GM12878 (cell line): ENCODE results near the gene ZSWIM5. TPM values are rescaled to one million over a fixed set of nuclear protein-coding genes. Genes with fewer than 3 reads are reported as not detected.

ENCODE experiments used
- ATAC-seq: fragments of 200-7000 bp; cut with Tn5 transposase; 3 replicates; pipeline ENCODE4 v1.9.1; 2020; ENCODE audit warnings: mild to moderate bottlenecking, moderate library complexity
- BruUV-seq: library from RNA; stranded (reverse); fragments of 400-500 nt; replicated peaks from 2 replicates; lab custom pipeline; 2021; lab: Mats Ljungman, UMichigan
- CTCF ChIA-PET: fragments of 300-600 bp; sonication (Branson Sonifier 250); formaldehyde crosslinking; extraction: SDS; loops from one replicate; lab custom pipeline; 2021; ENCODE audit warnings: inconsistent platforms; lab: Yijun Ruan, JAX
- POLR2A ChIA-PET: fragments of 350-600 bp; formaldehyde crosslinking; extraction: SDS; loops from one replicate; lab custom pipeline; 2021; ENCODE audit warnings: inconsistent platforms; lab: Charles Lee
- RAD21 ChIA-PET: fragments of 300-600 bp; sonication (Branson Sonifier 250); formaldehyde crosslinking; loops from one replicate; lab custom pipeline; 2023; ENCODE audit warnings: antibody characterized with exemption; ENCODE audit not compliant: unreplicated experiment; lab: Charles Lee
- SMC1A ChIA-PET: fragments of 300-600 bp; sonication (Branson Sonifier 250); formaldehyde crosslinking; loops from one replicate; lab custom pipeline; 2023; ENCODE audit not compliant: unreplicated experiment, uncharacterized antibody; lab: Charles Lee
- DNase-seq: peaks from one replicate; pipeline ENCODE4 v3.0.0-alpha.2; 2011; ENCODE audit warnings: low read depth, low spot score
- FAIRE-seq: peaks from 3 replicates; lab custom pipeline; 2011; peaks lifted over from hg19 to GRCh38; lab: Jason Lieb, UNC
- H2AFZ ChIP-seq: 2 replicates; pipeline ENCODE4 v1.6.0; 2011; ENCODE audit warnings: low read depth, low read length, control low read depth; ENCODE audit not compliant: control insufficient read depth
- H3K27ac ChIP-seq: 2 replicates; pipeline ENCODE4 v1.5.1; 2011; ENCODE audit warnings: control low read depth; ENCODE audit not compliant: control insufficient read depth, insufficient read depth
- H3K27me3 ChIP-seq, 2 experiments: replicated peaks in 1 of 2; 2 replicates each; pipeline versions ENCODE4 v1.6.0 to v1.6.1; 2011; ENCODE audit warnings: low read length in 1 of 2; ENCODE audit not compliant: control insufficient read depth in 2 of 2, insufficient read depth in 2 of 2
- H3K36me3 ChIP-seq, 2 experiments: 2 replicates each; pipeline ENCODE4 v1.5.1; 2011; ENCODE audit warnings: low read length in 1 of 2; ENCODE audit not compliant: control insufficient read depth in 2 of 2, insufficient read depth in 2 of 2
- H3K4me1 ChIP-seq: 2 replicates; pipeline ENCODE4 v1.6.1; 2011; ENCODE audit warnings: mild to moderate bottlenecking, low read length, moderate library complexity, mixed read lengths; ENCODE audit not compliant: control insufficient read depth, insufficient read depth
- H3K4me2 ChIP-seq: 2 replicates; pipeline ENCODE4 v1.6.0; 2011; ENCODE audit warnings: control low read depth; ENCODE audit not compliant: control insufficient read depth, insufficient read depth
- H3K4me3 ChIP-seq: fragments of 200-600 bp; sonication (generic); 2 replicates; pipeline ENCODE4 v1.5.1; 2016
- H3K79me2 ChIP-seq: 2 replicates; pipeline ENCODE4 v1.6.0; 2011; ENCODE audit warnings: low read length; ENCODE audit not compliant: control insufficient read depth, insufficient read depth
- H3K9ac ChIP-seq: 2 replicates; pipeline ENCODE4 v1.8.0; 2011; ENCODE audit warnings: low read length, control low read depth, mixed read lengths; ENCODE audit not compliant: control insufficient read depth, insufficient read depth
- H3K9me3 ChIP-seq: replicated peaks from 3 replicates; pipeline ENCODE4 v1.5.1; 2011; ENCODE audit warnings: mild to moderate bottlenecking, low read length; ENCODE audit not compliant: control insufficient read depth, insufficient read depth
- H4K20me1 ChIP-seq: 2 replicates; pipeline ENCODE4 v1.6.0; 2011; ENCODE audit not compliant: control insufficient read depth, insufficient read depth
- HCFC1 ChIP-seq: fragments of 150-350 bp; IDR thresholded peaks from 2 replicates; pipeline ENCODE4 v1.6.1; 2014; ENCODE audit warnings: low read length
- MAX ChIP-seq: IDR thresholded peaks from 2 replicates; pipeline ENCODE4 v1.6.1; 2012; ENCODE audit warnings: low read depth, low read length, improper control_type of control experiment
- POLR2A ChIP-seq: IDR thresholded peaks from 2 replicates; pipeline ENCODE4 v1.6.1; 2011; ENCODE audit warnings: low read depth, mild to moderate bottlenecking, low read length
- RELA ChIP-seq: fragments of 450-650 bp; IDR thresholded peaks from 2 replicates; pipeline ENCODE4 v1.8.0; 2014; ENCODE audit warnings: borderline replicate concordance; ENCODE audit not compliant: partially characterized antibody
- TBL1XR1 ChIP-seq: IDR thresholded peaks from 2 replicates; pipeline ENCODE4 v1.6.1; 2012; ENCODE audit warnings: low read depth, low read length, improper control_type of control experiment
- TCF3 ChIP-seq: IDR thresholded peaks from 2 replicates; pipeline ENCODE4 v1.6.1; 2012; ENCODE audit warnings: low read depth, mild to moderate bottlenecking, low read length, borderline replicate concordance; ENCODE audit not compliant: insufficient read depth
- WGBS: methylation state at CpG from one replicate; pipeline ENCODE4 v1.1.6; 2016; ENCODE audit warnings: low lambda C conversion rate; ENCODE audit not compliant: insufficient replicate concordance, insufficient coverage; ENCODE audit errors: missing lambda C conversion rate; 5-methylcytosine and 5-hydroxymethylcytosine counted together
- in situ Hi-C: fragments of 300-500 bp; cut with MboI; formaldehyde crosslinking; loops from 9 replicates; pipeline ENCODE4 v1.14.3; 2018; ENCODE audit warnings: mixed read lengths
- intact Hi-C: fragments of 100-400 bp; cut with micrococcal nuclease; formaldehyde crosslinking; loops from one replicate; pipeline ENCODE4 v1.14.2; 2022; ENCODE audit not compliant: unreplicated experiment
- polyA plus RNA-seq, 11 experiments: library from polyadenylated mRNA; depleted of rRNA in 4 of 11; unstranded in 6 of 11; stranded (reverse) in 5 of 11; fragments of >200 nt; fragmentation: Nextera tagmentation in 4 of 11; fragmentation: Illumina TruSeq in 1 of 11; extraction: Ambion mirVana in 4 of 11; extraction: Trizol in 1 of 11; gene quantifications; 1 replicate in 1 of 11; 2 replicates in 10 of 11; pipeline versions ENCODE4 v1.2.1 to v1.2.3, GENCODE V29; 2011 to 2016; ENCODE audit warnings: inconsistent platforms in 2 of 11, missing spikeins in 2 of 11, low read depth in 1 of 11
- total RNA-seq, 4 experiments: library from RNA; depleted of rRNA in 3 of 4; stranded (reverse); fragments of >200 nt in 3 of 4; fragmentation: Illumina TruSeq in 1 of 4; extraction: Trizol in 1 of 4; gene quantifications; 2 replicates each; pipeline versions ENCODE4 v1.2.1 to v1.2.3, GENCODE V29; 2013 to 2021

Gene ZSWIM5
- total and polyA plus RNA-seq, 10 of the 15 experiments (the other 5 are each of a cell fraction or from before 2014, with no cell fraction given) = 0.07 to 0.97 (median 0.34) TPM; not detected in 1

- peak; percentile 10; the same call in 1 of the 2 replicates for TF ChIP-seq TBL1XR1
- 0 out of 2 replicates have a peak, but pooled peaks have one; percentile 36 for TF ChIP-seq HCFC1
- peak; percentile 86 for TF ChIP-seq POLR2A
Observed at GRCh38 chr1:45010855-45011811, 195.3 kb downstream of the ZSWIM5 start, which contains the start of gene HECTD3 (continued).

- Histone ChIP-seq H3K27me3 (no peaks in the 10 kb centered on the region), H2AFZ (peak overlapping the region; percentile 100), H4K20me1 (no peaks in the 10 kb centered on the region), H3K27ac (peak overlapping the region; percentile 79; the same call in 1 of the 2 replicates), H3K4me1 (peaks cover 17% of the 10 kb centered on the region), H3K9ac (peak overlapping the region; percentile 60), H3K4me2 (peak overlapping the region; percentile 93), H3K36me3 (peaks cover 3 to 19% of the 10 kb centered on the region in 2 experiments), H3K4me3 (peak overlapping the region; percentile 85), H3K9me3 (no peaks in the 10 kb centered on the region), H3K79me2 (peaks cover 16% of the 10 kb centered on the region)
- WGBS = 28% methylated on average over 33 of the region's 41 CpGs
- no peak for DNase-seq
- RAD21 ChIA-PET = interaction anchor here (0.6 to 12.5 kb wide), 22 partner anchors 24 to 575 kb away, joined by 3 to 313 read pairs (median 4); partner anchors contain the start of genes BTBD19, EIF2B3, MUTYH and PLK3
- POLR2A ChIA-PET = interaction anchor here (0.6 to 3.2 kb wide), 14 partner anchors 20 to 853 kb away, joined by 3 to 26 read pairs (median 6); partner anchors contain the start of genes BEST4, BTBD19, EIF2B3 and MUTYH
- TSS peak; percentile 52 for BruUV-seq
- CTCF ChIA-PET = interaction anchor here (0.6 to 11.4 kb wide), 19 partner anchors 19 to 559 kb away, joined by 3 to 252 read pairs (median 10); partner anchors contain the start of genes BEST4, EIF2B3, PLK3 and RNU5D-1
- SMC1A ChIA-PET = interaction anchor here (0.6 to 12.5 kb wide), 21 partner anchors 10 to 490 kb away, joined by 3 to 284 read pairs (median 6); partner anchors contain the start of genes BEST4, CCDC163, EIF2B3 and MMACHC
- peak; percentile 15 for ATAC-seq
- TF ChIP-seq MAX = 0 out of 2 replicates have a peak, but pooled peaks have one; percentile 8
- TF ChIP-seq TCF3 = 0 out of 2 replicates have a peak, but pooled peaks have one; percentile 60
- TF ChIP-seq RELA = no peak
- FAIRE-seq = no peak
- intact Hi-C loops (loop anchor here (5.0 to 10.0 kb wide), 4 partner anchors 225 to 575 kb away; partner anchors contain the start of genes MUTYH, NASP, RNU5D-1 and TOE1), in situ Hi-C loops (loop anchor here (5.0 kb wide), 3 partner anchors 292 to 572 kb away; partner anchors contain the start of genes NASP and TESK2)
Observed at GRCh38 chr1:45009956-45010854, 196.2 kb downstream of the ZSWIM5 start.
